Right ventricle myocardium inferior (tissue), 1 donor: Measurements from ENCODE around the gene IDH1. TPM values are rescaled to one million over a fixed set of nuclear protein-coding genes. Genes with fewer than 3 reads are reported as not detected.
"Not testable (repeated sequence)": the region's sequence is repeated elsewhere in the genome, so short reads cannot be mapped to it uniquely, and the experiment has no call there.

Experiments
- ATAC-seq: fragments of 200-7000 bp; cut with Tn5 transposase; one replicate; pipeline ENCODE4 v1.9.1; 2020; ENCODE audit warnings: mild to moderate bottlenecking, moderate library complexity
- DNase-seq: peaks from one replicate; pipeline ENCODE4 v3.0.0; 2021; ENCODE audit errors: missing footprints
- intact Hi-C: fragments of 100-400 bp; cut with DNase I; formaldehyde crosslinking; loops from one replicate; pipeline ENCODE4 v1.11.0; 2022
- total RNA-seq: library from RNA; stranded (reverse); fragmentation: NEBNext Ultra II Directional; extraction: Animal tissue kit (Norgen Biotek cat#: 25700); gene quantifications from one replicate; pipeline ENCODE4 v1.2.1, GENCODE V29; 2021
- donor health status: DM: no; HTN: yes; CAD: no; lungs with severe emphysema.

IDH1 gene
- total RNA-seq, 1 donor from 2014 or later: 52.4 TPM

GRCh38 chr2:208235860-208236259, 19.0 kb downstream of the IDH1 start:
- intact Hi-C loops: no loop called here
- no peak for DNase-seq

GRCh38 chr2:208234786-208235185, 20.1 kb downstream of the IDH1 start:
- no peak for DNase-seq
- ATAC-seq: no peak
- intact Hi-C loops: no loop called here

More at GRCh38 chr2:208235860-208236259, 19.0 kb downstream of the IDH1 start:
- ATAC-seq: no peak

DNA sequence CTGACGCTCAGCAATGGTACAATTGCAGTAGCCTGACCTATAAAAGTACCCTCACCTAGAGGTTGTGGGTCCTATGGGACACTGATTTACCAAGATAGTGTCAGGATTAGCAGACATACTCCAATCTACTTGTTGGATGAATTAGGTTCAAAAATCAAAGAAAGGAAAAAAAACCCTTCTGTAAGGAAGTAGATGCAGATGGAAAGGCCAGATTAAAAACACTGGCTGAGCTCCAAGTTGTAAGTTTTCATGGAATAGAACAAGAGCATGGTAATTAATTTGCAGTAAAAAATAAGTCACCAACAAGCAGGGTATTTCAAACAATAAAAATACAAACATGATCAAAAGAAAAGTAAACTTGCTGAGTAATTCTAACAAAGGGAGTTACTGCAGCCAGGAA, 26.4 kb downstream of the IDH1 start:
- intact Hi-C loops: no loop called here
- DNase-seq (no peak), ATAC-seq (no peak)

- intact Hi-C loops: no loop called here
- DNase-seq: peak; percentile 63
- ATAC-seq: no peak
Observed at GRCh38 chr2:208227581-208228232, 27.2 kb downstream of the IDH1 start.

DNA sequence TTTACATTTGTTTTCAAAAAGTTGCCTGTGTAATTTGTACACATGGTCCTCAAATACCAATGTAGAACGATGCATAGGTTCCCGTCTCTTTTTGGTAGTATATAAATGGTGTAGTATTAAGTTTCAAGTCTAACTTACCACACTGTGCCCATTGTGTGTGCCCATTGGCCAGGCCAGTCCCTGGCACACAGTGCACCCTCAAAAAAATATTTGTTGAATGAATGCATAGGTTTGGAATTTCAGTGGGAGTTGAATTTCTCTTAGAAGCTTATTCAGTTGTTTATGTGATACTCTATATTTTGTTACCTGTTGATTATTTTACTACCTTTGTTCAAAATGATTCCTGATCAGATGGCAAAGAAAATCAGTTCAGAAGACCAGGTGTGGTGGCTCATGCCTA, 30.1 kb downstream of the IDH1 start:
- ATAC-seq: no peak
- intact Hi-C loops: no loop called here
- no peak for DNase-seq

DNA sequence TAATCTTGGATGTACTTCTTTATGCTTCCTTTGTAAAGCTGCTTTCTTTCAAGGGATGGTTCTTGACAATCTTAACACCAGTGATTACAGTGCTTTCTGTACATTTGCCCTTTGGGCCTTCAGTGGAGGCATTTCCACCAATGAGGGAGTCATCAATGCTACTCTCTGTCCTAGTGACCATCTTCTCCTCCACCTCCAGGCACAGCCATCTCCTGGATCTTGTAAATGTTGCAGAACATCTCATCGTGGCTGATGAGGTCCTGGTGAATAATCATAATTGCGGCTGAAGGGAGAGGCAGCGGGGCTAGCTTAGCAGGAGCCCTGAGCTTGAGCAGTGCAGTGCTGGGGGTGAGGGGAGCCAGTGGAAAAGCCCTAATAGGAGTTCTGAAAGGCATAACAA, 32.5 kb downstream of the IDH1 start:
- intact Hi-C loops: no loop called here
- ATAC-seq: no peak
- no peak for DNase-seq

DNA sequence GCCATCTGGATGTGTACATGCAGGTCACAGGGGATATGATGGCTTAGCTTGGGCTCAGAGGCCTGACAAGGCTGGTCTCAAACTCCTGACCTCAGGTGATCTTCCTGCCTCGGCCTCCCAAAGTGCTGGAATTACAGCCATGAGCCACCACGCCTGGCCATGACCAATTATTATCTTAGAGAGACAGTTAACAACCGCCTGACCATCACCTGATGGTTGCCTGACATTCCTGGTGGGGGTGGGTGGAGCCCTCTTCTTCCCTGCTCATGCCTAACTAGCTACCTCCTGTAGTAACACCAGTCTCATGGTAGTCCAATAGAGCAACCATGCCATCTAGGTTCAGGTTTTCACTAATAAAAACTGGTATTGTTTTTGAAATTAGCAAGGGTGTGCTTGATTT, 33.0 kb downstream of the IDH1 start:
- intact Hi-C loops, DNase-seq, ATAC-seq: not testable (repeated sequence)

DNA sequence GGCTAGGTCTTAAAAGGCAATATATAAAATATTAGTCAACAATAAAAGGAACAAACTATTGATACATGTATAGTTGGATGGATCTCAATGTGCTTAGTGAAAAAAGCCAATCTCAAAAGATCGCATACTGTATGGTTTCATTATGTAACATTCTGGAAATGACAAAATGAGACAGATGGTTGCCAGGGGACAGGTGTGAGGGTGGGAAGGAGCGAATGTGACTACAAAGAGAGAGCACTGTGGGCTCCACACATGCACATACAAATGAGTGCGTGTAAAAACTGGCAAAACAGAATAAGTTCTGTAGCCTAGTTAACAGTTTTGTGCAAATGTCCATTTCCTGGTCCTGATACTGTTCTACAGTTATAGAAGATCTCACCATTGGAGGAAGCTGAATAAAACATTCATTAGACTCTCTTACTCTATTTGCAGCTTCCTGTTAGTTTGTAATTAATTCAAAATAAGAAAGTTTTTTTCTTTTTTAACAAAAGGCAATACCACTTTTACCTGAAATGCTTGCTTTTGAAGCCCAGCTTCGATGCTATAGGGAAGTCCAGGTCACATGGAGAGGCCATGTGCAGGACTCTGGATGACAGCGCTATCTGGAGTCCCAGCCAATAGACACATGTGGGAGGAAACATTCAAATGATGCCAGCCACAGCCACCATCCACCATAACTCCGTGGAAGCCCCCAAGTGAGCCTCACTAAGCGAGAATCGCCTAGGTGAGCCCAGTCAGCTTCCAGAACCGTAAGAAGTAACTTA, 44.0 kb downstream of the IDH1 start:
- intact Hi-C loops: no loop called here
- DNase-seq (no peak), ATAC-seq (no peak)

GRCh38 chr2:208208335-208209085, 46.4 kb downstream of the IDH1 start:
- ATAC-seq (no peak), DNase-seq (no peak)
- intact Hi-C loops: no loop called here

GRCh38 chr2:208207769-208208168, 47.1 kb downstream of the IDH1 start:
- DNase-seq (no peak), ATAC-seq (no peak)
- intact Hi-C loops: no loop called here

GRCh38 chr2:208204166-208204565, 50.7 kb downstream of the IDH1 start:
- ATAC-seq (no peak), DNase-seq (no peak)
- intact Hi-C loops: no loop called here

- intact Hi-C loops: no loop called here
Observed at GRCh38 chr2:208195531-208195930, 59.3 kb downstream of the IDH1 start.

DNA sequence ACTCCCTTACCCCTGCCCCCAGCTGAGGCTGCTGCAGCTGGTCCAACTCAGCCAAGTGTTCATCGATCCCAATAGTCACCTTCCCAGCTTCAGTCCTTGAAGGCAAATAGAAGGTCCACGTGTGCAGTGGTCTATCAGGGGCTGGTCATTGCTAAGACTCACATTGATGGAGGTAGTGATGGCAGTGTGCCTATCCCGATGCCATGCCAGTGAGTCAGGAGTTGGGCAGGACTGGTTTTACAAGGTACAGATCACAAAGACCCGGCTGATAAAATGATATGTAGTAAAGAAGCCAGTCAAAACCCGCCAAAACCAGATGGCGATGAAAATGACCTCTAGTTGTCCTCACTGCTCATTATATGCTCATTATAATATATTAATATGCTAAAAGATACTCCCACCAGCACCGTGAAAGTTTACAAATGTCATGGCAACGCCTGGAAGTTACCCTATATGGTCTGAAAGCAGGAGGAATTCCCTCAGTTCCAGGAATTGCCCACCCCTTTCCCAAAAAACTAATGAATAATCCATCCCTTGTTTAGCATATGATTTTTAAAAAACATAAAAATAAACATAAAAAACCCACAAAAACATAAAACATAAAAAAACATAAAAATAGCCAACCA, 62.1 kb downstream of the IDH1 start:
- ATAC-seq (no peak), DNase-seq (no peak)
- intact Hi-C loops: no loop called here

More at GRCh38 chr2:208195531-208195930, 59.3 kb downstream of the IDH1 start:
- ATAC-seq (no peak), DNase-seq (no peak)

GRCh38 chr2:208189810-208190503, 64.9 kb downstream of the IDH1 start, which contains the start of gene C2orf80:
C2orf80 (minus strand) TSS chr2:208190030; CDS start chr2:208186986, 3,044 bp downstream.
- intact Hi-C loops: no loop called here
- no peak for DNase-seq
- no peak for ATAC-seq

GRCh38 chr2:208189069-208189809, 65.6 kb downstream of the IDH1 start:
- ATAC-seq: no peak
- intact Hi-C loops: no loop called here
- no peak for DNase-seq

DNA sequence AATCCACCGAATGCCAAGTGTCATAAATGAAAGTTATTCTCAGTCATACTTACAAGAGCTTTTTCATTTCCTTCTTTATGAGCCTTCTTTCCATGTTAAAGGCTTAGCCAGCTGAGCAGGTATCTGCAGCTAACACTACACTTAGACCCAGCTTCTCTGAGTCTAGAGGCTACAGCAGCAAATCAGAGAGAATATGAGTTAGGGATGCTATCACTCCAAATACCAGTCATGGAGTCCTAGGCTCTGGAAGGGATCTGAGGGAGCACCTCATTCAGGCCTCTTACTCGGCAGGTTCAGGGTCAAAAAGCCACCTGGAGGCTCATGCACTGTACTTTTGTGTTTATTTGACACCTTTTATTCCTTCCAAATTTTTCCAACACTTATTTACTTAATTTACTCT, 68.0 kb downstream of the IDH1 start:
- no peak for DNase-seq
- intact Hi-C loops: no loop called here
- no peak for ATAC-seq

DNA sequence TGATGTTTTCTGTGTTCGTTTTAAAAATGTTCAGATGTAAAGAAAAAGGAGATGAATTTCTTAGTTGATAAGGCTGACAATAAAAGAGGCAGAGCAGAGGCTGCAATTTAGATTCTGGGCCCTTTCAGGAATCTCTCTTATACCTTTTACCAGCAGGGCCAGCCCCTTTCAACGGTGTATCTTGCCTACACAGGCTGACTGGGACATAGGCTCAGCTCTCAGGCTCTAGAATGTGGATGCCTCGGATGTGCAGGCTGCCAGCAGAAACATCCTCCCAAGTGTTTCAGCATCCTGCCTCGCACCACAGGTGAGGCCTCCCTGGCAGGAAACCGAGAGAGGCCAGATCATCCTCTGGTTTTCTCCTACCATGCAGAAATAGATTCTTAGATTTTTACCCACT, 68.4 kb downstream of the IDH1 start:
- no peak for DNase-seq
- intact Hi-C loops: no loop called here
- no peak for ATAC-seq
